Measurements from ENCODE around the gene PLCB4. TPM values are rescaled to one million over a fixed set of nuclear protein-coding genes. Genes with fewer than 3 reads are reported as not detected.

Gene PLCB4
- total RNA-seq, 4 donors from 2014 or later = 3.5 to 30.5 (median 17.5) TPM

DNA sequence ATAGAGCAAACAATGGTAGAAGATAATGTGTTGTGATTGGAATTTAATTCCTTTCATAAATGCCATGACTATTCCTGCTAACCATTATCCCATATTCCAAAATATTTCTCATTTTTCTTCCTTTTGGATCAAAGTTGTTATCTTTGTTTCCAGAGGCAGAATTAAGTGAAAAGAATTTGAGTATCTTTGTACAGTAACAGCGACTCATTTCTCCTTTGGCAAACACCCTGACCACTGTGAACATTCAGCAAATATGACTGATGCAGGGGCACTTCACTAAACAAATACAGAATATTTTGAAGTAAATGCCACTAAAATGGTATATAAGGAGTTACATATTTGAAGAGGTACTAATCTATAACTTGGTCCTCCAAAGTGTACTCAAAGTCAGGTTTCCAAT is 340.5 kb downstream of the PLCB4 start:
- DNase-seq = no peak
- Histone ChIP-seq H3K4me3 (no peak overlapping the region), H3K27me3 (no peaks in the 10 kb centered on the region), H3K36me3 (no peaks in the 10 kb centered on the region), H3K9me3 (no peaks in the 10 kb centered on the region), H3K27ac (no peak overlapping the region), H3K4me1 (no peaks in the 10 kb centered on the region)
- TF ChIP-seq, protein P1, sequence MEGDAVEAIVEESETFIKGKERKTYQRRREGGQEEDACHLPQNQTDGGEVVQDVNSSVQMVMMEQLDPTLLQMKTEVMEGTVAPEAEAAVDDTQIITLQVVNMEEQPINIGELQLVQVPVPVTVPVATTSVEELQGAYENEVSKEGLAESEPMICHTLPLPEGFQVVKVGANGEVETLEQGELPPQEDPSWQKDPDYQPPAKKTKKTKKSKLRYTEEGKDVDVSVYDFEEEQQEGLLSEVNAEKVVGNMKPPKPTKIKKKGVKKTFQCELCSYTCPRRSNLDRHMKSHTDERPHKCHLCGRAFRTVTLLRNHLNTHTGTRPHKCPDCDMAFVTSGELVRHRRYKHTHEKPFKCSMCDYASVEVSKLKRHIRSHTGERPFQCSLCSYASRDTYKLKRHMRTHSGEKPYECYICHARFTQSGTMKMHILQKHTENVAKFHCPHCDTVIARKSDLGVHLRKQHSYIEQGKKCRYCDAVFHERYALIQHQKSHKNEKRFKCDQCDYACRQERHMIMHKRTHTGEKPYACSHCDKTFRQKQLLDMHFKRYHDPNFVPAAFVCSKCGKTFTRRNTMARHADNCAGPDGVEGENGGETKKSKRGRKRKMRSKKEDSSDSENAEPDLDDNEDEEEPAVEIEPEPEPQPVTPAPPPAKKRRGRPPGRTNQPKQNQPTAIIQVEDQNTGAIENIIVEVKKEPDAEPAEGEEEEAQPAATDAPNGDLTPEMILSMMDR (IDR thresholded peaks at IDR 0.05) = no peak
- no peak for TF ChIP-seq POLR2A (IDR thresholded peaks at IDR 0.05)

DNA sequence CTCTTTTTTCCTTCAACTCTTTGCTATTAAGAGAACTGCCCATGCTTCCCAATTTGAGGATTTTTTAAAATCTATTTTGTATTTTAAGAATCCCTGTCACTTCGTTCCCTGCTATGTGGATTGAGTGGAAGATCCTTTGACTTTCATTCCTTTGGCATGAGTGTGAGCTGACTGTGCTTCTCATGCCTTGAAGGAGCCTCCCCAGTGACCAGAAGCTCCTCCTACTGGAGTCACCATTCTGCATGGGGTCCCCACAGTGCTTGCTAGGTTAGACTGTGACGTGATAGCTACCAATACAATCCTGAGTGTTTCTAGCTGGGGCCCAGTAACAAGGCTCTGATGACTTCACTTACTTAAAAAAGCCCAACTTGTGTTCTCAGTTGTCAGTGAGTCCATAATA is 341.1 kb downstream of the PLCB4 start:
- H3K36me3 ChIP-seq = no peaks in the 10 kb centered on the region
- H3K4me1 ChIP-seq = no peaks in the 10 kb centered on the region
- no peak for DNase-seq
- no peaks in the 10 kb centered on the region for H3K9me3 ChIP-seq
- no peak overlapping the region for H3K27ac ChIP-seq
- no peak for TF ChIP-seq POLR2A (IDR thresholded peaks at IDR 0.05)
- TF ChIP-seq, protein P1 (IDR thresholded peaks at IDR 0.05) = no peak
- H3K27me3 ChIP-seq = no peaks in the 10 kb centered on the region
- no peak overlapping the region for H3K4me3 ChIP-seq

DNA sequence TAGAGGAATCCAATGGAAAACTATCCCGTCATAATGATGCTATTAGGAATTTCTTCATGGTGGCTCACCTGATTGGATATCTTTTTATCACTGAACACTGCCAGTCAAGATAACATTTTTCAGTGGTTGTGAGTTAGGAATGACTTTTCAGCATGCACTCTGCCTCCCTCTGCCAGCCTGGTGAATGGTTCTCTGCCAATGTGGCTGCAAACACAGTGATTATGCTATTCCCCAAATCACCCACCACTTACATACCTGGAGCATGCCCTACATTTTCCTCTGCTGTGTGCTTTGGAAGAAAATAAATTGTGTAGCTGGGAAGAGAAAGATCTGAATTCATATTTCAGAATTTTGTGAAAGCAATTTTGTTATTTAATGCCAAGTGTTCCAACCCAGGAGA is 342.9 kb downstream of the PLCB4 start:
- no peak overlapping the region for H3K27ac ChIP-seq
- no peaks in the 10 kb centered on the region for H3K36me3 ChIP-seq
- H3K4me1 ChIP-seq = no peaks in the 10 kb centered on the region
- no peaks in the 10 kb centered on the region for H3K27me3 ChIP-seq
- TF ChIP-seq, protein P1 (IDR thresholded peaks at IDR 0.05) = no peak
- TF ChIP-seq POLR2A (IDR thresholded peaks at IDR 0.05) = no peak
- DNase-seq = no peak
- no peaks in the 10 kb centered on the region for H3K9me3 ChIP-seq
- H3K4me3 ChIP-seq = no peak overlapping the region

DNA sequence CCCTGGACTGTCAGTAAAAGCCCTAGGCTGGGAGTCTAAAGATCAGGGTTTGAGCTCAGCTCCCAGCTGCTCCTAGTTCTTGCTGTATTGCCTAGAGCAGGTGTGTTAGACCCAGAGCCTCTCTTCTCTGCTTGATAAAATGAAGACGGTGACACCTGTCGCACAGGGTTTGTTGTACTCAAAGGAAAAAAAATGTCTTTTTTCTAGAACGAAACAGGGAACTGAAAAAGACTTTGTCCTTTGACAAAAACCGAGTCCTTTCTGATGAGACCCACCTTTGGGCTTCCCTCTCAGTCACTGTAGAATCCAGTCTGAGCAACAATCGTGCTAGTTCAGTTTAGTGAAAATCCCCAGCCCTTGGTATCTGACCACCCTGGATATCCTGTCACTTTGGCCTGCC is 343.4 kb downstream of the PLCB4 start:
- H3K27me3 ChIP-seq = no peaks in the 10 kb centered on the region
- TF ChIP-seq, protein P1 (IDR thresholded peaks at IDR 0.05) = no peak
- no peak for TF ChIP-seq POLR2A (IDR thresholded peaks at IDR 0.05)
- H3K27ac ChIP-seq = no peak overlapping the region
- no peaks in the 10 kb centered on the region for H3K4me1 ChIP-seq
- H3K36me3 ChIP-seq = no peaks in the 10 kb centered on the region
- no peaks in the 10 kb centered on the region for H3K9me3 ChIP-seq
- DNase-seq = no peak
- no peak overlapping the region for H3K4me3 ChIP-seq

DNA sequence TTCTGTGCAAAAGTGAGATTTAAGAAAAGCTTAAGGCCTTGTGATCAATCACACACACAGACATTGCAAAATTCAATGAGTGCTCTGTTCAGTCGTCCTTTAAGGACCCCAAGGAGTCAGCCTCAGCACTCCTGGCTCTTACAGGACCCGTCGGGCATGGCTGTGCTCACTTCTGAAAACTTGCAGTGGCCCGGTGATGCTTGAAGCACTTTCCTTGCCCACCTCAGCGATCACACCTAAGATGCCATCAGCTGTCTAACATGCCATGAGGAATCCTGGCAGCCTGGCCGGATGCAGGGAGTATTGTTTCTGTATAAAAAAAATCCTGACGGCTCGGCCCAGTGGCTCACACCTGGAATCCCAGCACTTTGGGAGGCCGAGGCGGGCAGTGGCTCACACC is 344.1 kb downstream of the PLCB4 start:
- no peak for DNase-seq
- no peak overlapping the region for H3K27ac ChIP-seq
- no peak overlapping the region for H3K4me3 ChIP-seq
- TF ChIP-seq, protein P1 (IDR thresholded peaks at IDR 0.05) = no peak
- TF ChIP-seq POLR2A (IDR thresholded peaks at IDR 0.05) = no peak
- no peaks in the 10 kb centered on the region for H3K27me3 ChIP-seq
- no peaks in the 10 kb centered on the region for H3K9me3 ChIP-seq
- H3K4me1 ChIP-seq = no peaks in the 10 kb centered on the region
- H3K36me3 ChIP-seq = no peaks in the 10 kb centered on the region

DNA sequence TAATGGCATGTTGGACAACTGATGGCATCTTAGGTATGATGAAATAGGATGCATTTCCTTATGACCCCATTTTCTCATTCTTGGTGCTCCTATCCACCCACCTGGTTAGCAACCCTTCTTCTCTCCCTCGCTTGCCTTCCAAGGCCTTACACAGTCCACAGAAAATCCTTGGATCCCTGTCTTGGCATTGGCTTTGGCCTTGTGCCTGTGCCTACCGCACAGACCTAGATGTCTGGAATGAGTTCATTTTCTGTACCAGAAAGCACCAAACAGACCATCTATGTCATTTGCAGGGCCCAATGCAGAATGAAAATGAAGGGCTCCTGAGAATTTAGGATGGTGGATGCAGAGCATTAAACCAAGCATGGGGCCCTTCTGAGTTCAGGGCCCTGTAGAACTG is 346.5 kb downstream of the PLCB4 start:
- TF ChIP-seq, protein P1 (IDR thresholded peaks at IDR 0.05) = no peak
- no peak for TF ChIP-seq POLR2A (IDR thresholded peaks at IDR 0.05)
- no peak for DNase-seq
- Histone ChIP-seq H3K4me1 (no peaks in the 10 kb centered on the region), H3K27me3 (no peaks in the 10 kb centered on the region), H3K9me3 (no peaks in the 10 kb centered on the region), H3K4me3 (no peak overlapping the region), H3K27ac (no peak overlapping the region), H3K36me3 (peaks cover 0 to 8% (median 0%) of the 10 kb centered on the region in 3 donors)
